HEK293T (cell line): ENCODE data around the gene CDH2.
A peak's percentile ranks its signal among the peaks of the same experiment; 100 is the strongest.

ENCODE experiments used
- CTCF ChIA-PET: fragments of 350-600 bp; formaldehyde crosslinking; extraction: SDS; loops from one replicate; lab custom pipeline; 2021; ENCODE audit warnings: antibody characterized with exemption, inconsistent platforms; lab: Yijun Ruan, JAX
- POLR2A ChIA-PET: fragments of 350-600 bp; formaldehyde crosslinking; extraction: SDS; loops from one replicate; lab custom pipeline; 2020; ENCODE audit warnings: antibody characterized with exemption, inconsistent platforms; lab: Yijun Ruan, JAX
- DNase-seq: peaks from one replicate; pipeline ENCODE4 v3.0.0; 2012; ENCODE audit warnings: mixed read lengths; ENCODE audit errors: extremely low spot score
- ARNT ChIP-seq: fragments of 450-650 bp; IDR thresholded peaks from 2 replicates; pipeline ENCODE4 v1.6.1; 2017; ENCODE audit warnings: mild to moderate bottlenecking
- BHLHE40 ChIP-seq: fragments of 450-650 bp; IDR thresholded peaks from 2 replicates; pipeline ENCODE4 v1.6.1; 2016; ENCODE audit warnings: mild to moderate bottlenecking, moderate library complexity, borderline replicate concordance
- CTBP1 ChIP-seq: fragments of 450-650 bp; IDR thresholded peaks from 2 replicates; pipeline ENCODE4 v1.6.1; 2016; ENCODE audit warnings: borderline replicate concordance
- ELF4 ChIP-seq: fragments of 450-650 bp; IDR thresholded peaks from 2 replicates; pipeline ENCODE4 v1.6.1; 2017; ENCODE audit warnings: antibody characterized with exemption
- FOXA1 ChIP-seq: fragments of 450-650 bp; IDR thresholded peaks from 2 replicates; pipeline ENCODE4 v1.6.1; 2016; ENCODE audit warnings: mild to moderate bottlenecking
- FOXK2 ChIP-seq: fragments of 450-650 bp; IDR thresholded peaks from 2 replicates; pipeline ENCODE4 v1.6.1; 2016; ENCODE audit warnings: mild to moderate bottlenecking
- FOXM1 ChIP-seq: fragments of 450-650 bp; IDR thresholded peaks from 2 replicates; pipeline ENCODE4 v1.6.1; 2017; ENCODE audit warnings: mild to moderate bottlenecking, borderline replicate concordance
- HDGF ChIP-seq: fragments of 450-650 bp; IDR thresholded peaks from 2 replicates; pipeline ENCODE4 v1.6.1; 2017; ENCODE audit warnings: antibody characterized with exemption, borderline replicate concordance
- L3MBTL2 ChIP-seq: fragments of 450-650 bp; conservative IDR thresholded peaks from 2 replicates; pipeline ENCODE4 v1.6.1; 2016; ENCODE audit warnings: mild to moderate bottlenecking
- LEF1 ChIP-seq: fragments of 450-650 bp; IDR thresholded peaks from 2 replicates; pipeline ENCODE4 v1.6.1; 2017; ENCODE audit warnings: mild to moderate bottlenecking, borderline replicate concordance
- NFRKB ChIP-seq: fragments of 450-650 bp; IDR thresholded peaks from 2 replicates; pipeline ENCODE4 v1.6.1; 2016; ENCODE audit warnings: mild to moderate bottlenecking, moderate library complexity
- SP1 ChIP-seq: fragments of 450-650 bp; IDR thresholded peaks from 2 replicates; pipeline ENCODE4 v1.6.1; 2017
- SUZ12 ChIP-seq: fragments of 450-650 bp; IDR thresholded peaks from 2 replicates; pipeline ENCODE4 v1.6.1; 2016; ENCODE audit warnings: mild to moderate bottlenecking
- TARDBP ChIP-seq: fragments of 450-650 bp; IDR thresholded peaks from 2 replicates; pipeline ENCODE4 v1.6.1; 2016
- ZNF384 ChIP-seq: fragments of 450-650 bp; IDR thresholded peaks from 2 replicates; pipeline ENCODE4 v1.6.1; 2016
- TF ChIP-seq, protein P1 (sequence below): fragments of 450-650 bp; IDR thresholded peaks from 2 replicates; pipeline ENCODE4 v1.6.1; 2016

The CDH2 gene

DNA sequence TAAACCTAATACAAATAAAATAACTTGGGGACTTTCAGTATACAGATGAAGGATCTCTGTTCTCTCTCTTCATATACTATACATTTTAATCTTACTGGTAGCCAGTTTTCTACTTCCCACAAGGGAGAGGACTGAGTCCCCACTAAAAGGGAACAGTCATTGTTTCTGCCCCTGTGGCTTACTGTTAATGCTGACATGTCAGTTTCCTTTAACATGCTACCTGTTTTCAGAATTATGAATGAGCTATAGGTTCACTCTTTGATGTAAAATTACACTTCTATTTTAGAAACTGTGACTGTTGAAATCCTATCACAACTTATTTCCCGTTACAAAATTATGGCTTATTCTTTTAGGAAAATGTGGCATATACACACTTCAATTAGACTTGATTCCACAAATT lies 207.7 kb downstream of the CDH2 start:
- CTCF ChIA-PET = interaction anchor here (0.5 kb wide), 1 partner anchor 615 kb away, joined by 4 read pairs; no protein-coding TSS in a partner anchor
- DNase-seq = no peak
- POLR2A ChIA-PET = interaction anchor here (0.7 kb wide), 1 partner anchor 943 kb away, joined by 3 read pairs; no protein-coding TSS in a partner anchor
- TF ChIP-seq, protein P1, sequence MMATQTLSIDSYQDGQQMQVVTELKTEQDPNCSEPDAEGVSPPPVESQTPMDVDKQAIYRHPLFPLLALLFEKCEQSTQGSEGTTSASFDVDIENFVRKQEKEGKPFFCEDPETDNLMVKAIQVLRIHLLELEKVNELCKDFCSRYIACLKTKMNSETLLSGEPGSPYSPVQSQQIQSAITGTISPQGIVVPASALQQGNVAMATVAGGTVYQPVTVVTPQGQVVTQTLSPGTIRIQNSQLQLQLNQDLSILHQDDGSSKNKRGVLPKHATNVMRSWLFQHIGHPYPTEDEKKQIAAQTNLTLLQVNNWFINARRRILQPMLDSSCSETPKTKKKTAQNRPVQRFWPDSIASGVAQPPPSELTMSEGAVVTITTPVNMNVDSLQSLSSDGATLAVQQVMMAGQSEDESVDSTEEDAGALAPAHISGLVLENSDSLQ = no peak
- TF ChIP-seq BHLHE40 (no peak), LEF1 (no peak), NFRKB (no peak), ZNF384 (no peak), FOXM1 (no peak), ELF4 (no peak), L3MBTL2 (no peak), FOXK2 (no peak), SUZ12 (no peak), HDGF (no peak), SP1 (no peak), CTBP1 (no peak), TARDBP (no peak), FOXA1 (no peak), ARNT (no peak)

DNA sequence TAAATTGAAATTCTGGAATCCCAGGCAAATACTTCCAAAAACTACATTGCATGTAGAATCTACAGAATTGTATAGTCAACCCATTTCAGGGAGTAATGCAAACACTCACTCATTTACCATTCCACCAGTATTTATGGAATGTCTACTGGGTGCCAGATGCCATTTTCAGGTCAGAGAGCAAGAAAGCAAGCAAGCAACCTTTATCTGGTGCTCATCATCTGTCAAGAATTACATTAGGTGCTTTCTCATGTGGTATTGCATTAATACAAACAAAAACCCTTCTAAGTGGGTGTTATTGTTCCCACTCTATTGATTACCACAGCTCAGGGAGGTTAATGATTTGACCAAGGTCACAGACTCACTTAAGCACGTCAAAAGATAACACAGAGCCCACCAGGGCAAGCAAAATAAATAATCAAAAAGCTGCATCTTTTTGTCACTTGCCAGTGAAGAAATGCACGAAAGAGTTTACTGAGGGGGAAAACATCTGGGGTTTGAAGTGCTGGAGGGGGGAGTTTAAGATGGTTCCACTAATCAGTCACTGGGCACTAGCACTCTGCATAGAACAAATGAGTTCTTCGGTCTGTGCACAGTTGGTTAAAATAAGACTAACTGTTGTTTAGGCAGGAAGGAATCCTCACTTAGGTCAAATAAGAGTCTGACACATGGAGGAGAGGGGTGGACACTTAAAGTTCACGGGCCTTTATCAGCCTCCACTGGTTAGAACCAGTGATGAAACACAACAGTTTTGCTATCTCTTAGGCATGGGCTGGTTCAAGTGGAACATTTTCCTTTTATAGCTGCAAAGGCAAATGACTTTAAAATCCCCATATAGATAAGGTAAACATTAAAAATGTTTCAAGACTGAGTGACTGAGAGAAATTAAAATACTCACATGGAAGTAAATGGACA lies 208.8 kb downstream of the CDH2 start:
- no peak for DNase-seq
- CTCF ChIA-PET = no interaction called here
- TF ChIP-seq FOXK2 (no peak), SUZ12 (no peak), ARNT (no peak), SP1 (no peak), HDGF (no peak), FOXM1 (no peak), L3MBTL2 (no peak), BHLHE40 (no peak), TARDBP (no peak), ELF4 (no peak), CTBP1 (no peak), LEF1 (no peak)
- TF ChIP-seq, protein P1 = no peak
- POLR2A ChIA-PET = interaction anchor here (0.7 kb wide), 1 partner anchor 941 kb away, joined by 3 read pairs; no protein-coding TSS in a partner anchor

DNA sequence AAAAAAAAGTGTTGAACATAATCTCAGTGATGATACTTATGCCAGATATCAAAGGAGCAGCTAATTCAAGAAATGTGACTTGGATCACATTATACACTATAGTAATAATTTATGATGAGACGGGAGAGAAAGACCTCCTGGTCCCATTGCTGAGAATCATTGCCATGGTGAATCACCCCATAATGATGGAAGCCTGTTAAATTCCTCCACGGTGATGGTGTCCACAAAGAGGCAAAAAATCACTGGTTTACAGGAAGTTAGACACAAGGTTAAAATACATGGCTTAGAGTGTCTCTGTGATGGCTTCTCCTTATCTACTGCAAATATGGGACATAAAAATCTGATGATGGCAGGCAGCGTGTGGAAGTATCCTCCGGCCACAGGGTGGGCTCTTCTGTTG lies 210.0 kb downstream of the CDH2 start:
- CTCF ChIA-PET = interaction anchor here (0.7 kb wide), 1 partner anchor 9 kb away, joined by 4 read pairs; no protein-coding TSS in a partner anchor
- POLR2A ChIA-PET = no interaction called here
- no peak for DNase-seq
- TF ChIP-seq FOXK2 = no peak
- no peak for TF ChIP-seq BHLHE40
- TF ChIP-seq ELF4 = no peak
- no peak for TF ChIP-seq TARDBP
- TF ChIP-seq CTBP1 = no peak
- TF ChIP-seq SP1 = no peak

DNA sequence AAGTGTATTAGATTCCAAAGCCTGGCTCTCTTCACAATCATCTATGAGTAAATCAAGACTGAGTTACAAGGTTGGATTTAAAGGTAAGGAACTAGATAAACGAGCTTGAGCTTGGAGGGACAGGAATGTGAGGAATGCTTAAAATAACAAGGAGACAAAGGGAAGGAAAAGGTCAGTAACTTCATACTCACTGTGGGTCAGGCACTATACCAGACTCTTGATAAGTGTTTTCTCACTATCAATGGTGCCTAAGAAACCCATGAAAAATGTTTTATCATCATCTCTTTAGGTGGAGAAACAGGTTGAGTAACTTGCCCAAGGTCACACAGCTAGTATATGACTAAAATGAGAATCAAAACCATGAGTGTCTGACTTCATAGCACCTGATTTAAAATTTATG lies 212.1 kb downstream of the CDH2 start:
- DNase-seq = no peak
- CTCF ChIA-PET = no interaction called here
- TF ChIP-seq, protein P1 = no peak
- TF ChIP-seq L3MBTL2 (no peak), FOXM1 (no peak), ARNT (no peak), HDGF (no peak), ELF4 (no peak)
- POLR2A ChIA-PET = no interaction called here

DNA sequence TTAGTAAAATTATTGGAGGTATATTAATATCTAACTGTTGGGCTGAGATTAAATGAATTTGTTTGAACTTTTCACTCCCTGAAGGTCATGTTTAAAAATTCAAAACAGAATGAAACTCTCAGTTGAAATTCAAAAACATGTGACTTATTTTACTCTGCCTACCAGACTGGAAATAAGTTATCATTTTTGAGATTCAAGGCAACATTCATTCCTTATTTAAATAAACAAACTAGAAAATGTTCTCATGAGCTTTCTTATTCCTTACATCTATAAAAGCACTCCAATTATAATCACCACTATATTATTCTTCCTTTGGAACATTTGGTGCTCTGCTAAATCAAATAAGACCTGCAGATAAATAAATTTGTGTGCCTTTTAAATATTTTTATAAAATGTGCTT lies 217.8 kb downstream of the CDH2 start:
- DNase-seq = no peak
- TF ChIP-seq ZNF384 = no peak
- TF ChIP-seq NFRKB = no peak
- no peak for TF ChIP-seq SUZ12
- no peak for TF ChIP-seq L3MBTL2
- ChIA-PET POLR2A (no interaction called here), CTCF (no interaction called here)

DNA sequence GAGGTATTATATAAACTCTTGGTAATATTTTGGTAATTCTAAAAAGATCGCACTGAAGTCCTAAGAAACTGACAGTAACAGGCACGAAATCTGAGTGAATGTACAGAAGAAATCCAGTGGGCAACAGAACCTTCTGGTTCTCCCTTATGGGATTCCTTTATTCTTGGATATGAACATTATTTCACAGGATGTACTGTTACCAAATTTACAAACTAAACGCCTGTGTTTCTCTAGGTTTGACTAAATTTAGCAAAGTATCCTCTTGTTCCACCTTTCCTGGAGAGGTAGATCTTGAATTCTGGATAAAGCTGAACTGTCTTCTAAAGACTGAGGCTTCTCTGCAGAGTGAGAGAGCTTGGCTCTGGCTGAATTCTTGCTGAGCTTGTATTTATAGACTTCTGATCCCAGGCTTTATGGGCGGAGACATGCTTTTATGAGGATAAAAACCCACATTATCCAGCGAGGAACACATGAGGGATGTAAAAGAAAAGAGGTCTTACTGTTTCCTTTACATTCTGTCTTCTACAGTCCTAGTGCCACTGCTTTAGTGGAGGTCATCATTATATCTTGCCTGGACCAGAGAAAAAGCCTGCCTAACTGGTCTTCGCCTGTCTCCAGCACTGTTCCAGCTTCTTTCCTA lies 220.8 kb downstream of the CDH2 start:
- POLR2A ChIA-PET = no interaction called here
- TF ChIP-seq LEF1 = no peak
- TF ChIP-seq ELF4 = no peak
- TF ChIP-seq, protein P1 = no peak
- TF ChIP-seq TARDBP = no peak
- TF ChIP-seq ARNT = no peak
- no peak for TF ChIP-seq FOXM1
- no peak for TF ChIP-seq FOXK2
- TF ChIP-seq NFRKB = no peak
- TF ChIP-seq CTBP1 = no peak
- TF ChIP-seq HDGF = no peak
- TF ChIP-seq L3MBTL2 = no peak
- no peak for TF ChIP-seq FOXA1
- no peak for TF ChIP-seq ZNF384
- CTCF ChIA-PET = no interaction called here
- peak; percentile 18 for DNase-seq
